Activated naive CD8-positive, alpha-beta T cell (primary cell): ENCODE measurements around the gene FOXL1.

ENCODE experiments used
- H3K27ac Mint-ChIP-seq: one replicate; pipeline ENCODE4 v1.8.0; 2021; ENCODE audit warnings: mixed read lengths
- H3K27me3 Mint-ChIP-seq: one replicate; pipeline ENCODE4 v1.8.0; 2021; ENCODE audit warnings: mixed read lengths
- H3K36me3 Mint-ChIP-seq: one replicate; pipeline ENCODE4 v1.8.0; 2021; ENCODE audit warnings: mixed read lengths
- H3K4me1 Mint-ChIP-seq: one replicate; pipeline ENCODE4 v1.8.0; 2021; ENCODE audit warnings: low read depth, mixed read lengths
- H3K4me3 Mint-ChIP-seq: one replicate; pipeline ENCODE4 v1.8.0; 2021; ENCODE audit warnings: mild to moderate bottlenecking, mixed read lengths
- H3K9me3 Mint-ChIP-seq: one replicate; pipeline ENCODE4 v1.8.0; 2021; ENCODE audit warnings: low read depth, mixed read lengths

Gene FOXL1

GRCh38 chr16:86578061-86578599 is at the start of gene FOXL1:
TSS of gene FOXL1 (plus strand) at chr16:86578549. CDS start at chr16:86578724, 175 bp downstream.
- Mint-ChIP-seq H3K4me3 (no peak within 1 kb of the TSS), H3K27me3 (peaks cover 41% of the 10 kb centered on the region), H3K36me3 (no peaks in the 10 kb centered on the region), H3K27ac (no peak within 1 kb of the TSS), H3K9me3 (no peaks in the 10 kb centered on the region), H3K4me1 (peaks cover 10% of the 10 kb centered on the region)

- Mint-ChIP-seq H3K4me1 (no peaks in the 10 kb centered on the region), H3K4me3 (no peak overlapping the region), H3K27me3 (no peaks in the 10 kb centered on the region), H3K36me3 (peaks cover 2% of the 10 kb centered on the region), H3K27ac (no peak overlapping the region), H3K9me3 (no peaks in the 10 kb centered on the region)
These were observed 49.2 kb upstream of the FOXL1 start for GRCh38 chr16:86529160-86529559.

- H3K4me1 Mint-ChIP-seq: no peaks in the 10 kb centered on the region
- H3K27me3 Mint-ChIP-seq: no peaks in the 10 kb centered on the region
- no peak overlapping the region for H3K27ac Mint-ChIP-seq
- H3K4me3 Mint-ChIP-seq: no peak overlapping the region
- H3K36me3 Mint-ChIP-seq: peaks cover 2% of the 10 kb centered on the region
- H3K9me3 Mint-ChIP-seq: no peaks in the 10 kb centered on the region
These were observed 47.8 kb upstream of the FOXL1 start for GRCh38 chr16:86530251-86531190.

GRCh38 chr16:86531191-86531545 is 47.2 kb upstream of the FOXL1 start:
- Mint-ChIP-seq H3K9me3 (no peaks in the 10 kb centered on the region), H3K36me3 (peaks cover 2% of the 10 kb centered on the region), H3K27ac (no peak overlapping the region), H3K27me3 (no peaks in the 10 kb centered on the region), H3K4me1 (no peaks in the 10 kb centered on the region), H3K4me3 (no peak overlapping the region)

- Mint-ChIP-seq H3K27me3 (no peaks in the 10 kb centered on the region), H3K36me3 (peaks cover 2% of the 10 kb centered on the region), H3K4me1 (no peaks in the 10 kb centered on the region), H3K27ac (no peak overlapping the region), H3K4me3 (no peak overlapping the region), H3K9me3 (no peaks in the 10 kb centered on the region)
These were observed 46.5 kb upstream of the FOXL1 start for GRCh38 chr16:86531641-86532525.

GRCh38 chr16:86532526-86532815 is 45.9 kb upstream of the FOXL1 start:
- Mint-ChIP-seq H3K27ac (no peak overlapping the region), H3K36me3 (peaks cover 5% of the 10 kb centered on the region), H3K4me3 (no peak overlapping the region), H3K9me3 (no peaks in the 10 kb centered on the region), H3K27me3 (no peaks in the 10 kb centered on the region), H3K4me1 (no peaks in the 10 kb centered on the region)

GRCh38 chr16:86533076-86533475 is 45.3 kb upstream of the FOXL1 start:
- H3K36me3 Mint-ChIP-seq: peaks cover 5% of the 10 kb centered on the region
- H3K9me3 Mint-ChIP-seq: no peaks in the 10 kb centered on the region
- no peaks in the 10 kb centered on the region for H3K27me3 Mint-ChIP-seq
- no peak overlapping the region for H3K4me3 Mint-ChIP-seq
- no peak overlapping the region for H3K27ac Mint-ChIP-seq
- H3K4me1 Mint-ChIP-seq: no peaks in the 10 kb centered on the region

- Mint-ChIP-seq H3K27ac (no peak overlapping the region), H3K4me1 (no peaks in the 10 kb centered on the region), H3K9me3 (no peaks in the 10 kb centered on the region), H3K27me3 (no peaks in the 10 kb centered on the region), H3K36me3 (peaks cover 5% of the 10 kb centered on the region), H3K4me3 (no peak overlapping the region)
These were observed 44.5 kb upstream of the FOXL1 start for GRCh38 chr16:86533767-86534351.

- Mint-ChIP-seq H3K4me1 (no peaks in the 10 kb centered on the region), H3K4me3 (no peak overlapping the region), H3K27me3 (no peaks in the 10 kb centered on the region), H3K9me3 (no peaks in the 10 kb centered on the region), H3K36me3 (peaks cover 3% of the 10 kb centered on the region), H3K27ac (no peak overlapping the region)
These were observed 43.4 kb upstream of the FOXL1 start for GRCh38 chr16:86534779-86535615.

- Mint-ChIP-seq H3K9me3 (no peaks in the 10 kb centered on the region), H3K27ac (no peak overlapping the region), H3K4me1 (no peaks in the 10 kb centered on the region), H3K27me3 (no peaks in the 10 kb centered on the region), H3K4me3 (no peak overlapping the region), H3K36me3 (peaks cover 3% of the 10 kb centered on the region)
These were observed 41.7 kb upstream of the FOXL1 start for GRCh38 chr16:86536621-86537020.

- no peaks in the 10 kb centered on the region for H3K9me3 Mint-ChIP-seq
- H3K27ac Mint-ChIP-seq: no peak overlapping the region
- no peak overlapping the region for H3K4me3 Mint-ChIP-seq
- peaks cover 3% of the 10 kb centered on the region for H3K36me3 Mint-ChIP-seq
- H3K27me3 Mint-ChIP-seq: no peaks in the 10 kb centered on the region
- H3K4me1 Mint-ChIP-seq: no peaks in the 10 kb centered on the region
These were observed 40.9 kb upstream of the FOXL1 start for GRCh38 chr16:86537486-86537885.

- peaks cover 3% of the 10 kb centered on the region for H3K36me3 Mint-ChIP-seq
- H3K9me3 Mint-ChIP-seq: no peaks in the 10 kb centered on the region
- H3K27ac Mint-ChIP-seq: no peak overlapping the region
- no peaks in the 10 kb centered on the region for H3K27me3 Mint-ChIP-seq
- no peak overlapping the region for H3K4me3 Mint-ChIP-seq
- no peaks in the 10 kb centered on the region for H3K4me1 Mint-ChIP-seq
These were observed 40.1 kb upstream of the FOXL1 start for GRCh38 chr16:86538196-86538780.

GRCh38 chr16:86540894-86541293 is 37.5 kb upstream of the FOXL1 start:
- Mint-ChIP-seq H3K4me1 (no peaks in the 10 kb centered on the region), H3K9me3 (no peaks in the 10 kb centered on the region), H3K27ac (no peak overlapping the region), H3K4me3 (no peak overlapping the region), H3K36me3 (peaks cover 10% of the 10 kb centered on the region), H3K27me3 (no peaks in the 10 kb centered on the region)

- Mint-ChIP-seq H3K4me1 (no peaks in the 10 kb centered on the region), H3K4me3 (no peak overlapping the region), H3K36me3 (peaks cover 10% of the 10 kb centered on the region), H3K9me3 (no peaks in the 10 kb centered on the region), H3K27me3 (no peaks in the 10 kb centered on the region), H3K27ac (no peak overlapping the region)
These were observed 36.8 kb upstream of the FOXL1 start for GRCh38 chr16:86541560-86541959.
